Liver (tissue), 9 donors: Measurements from ENCODE around the gene CDK17. TPM values are rescaled to one million over a fixed set of nuclear protein-coding genes. Genes with fewer than 3 reads are reported as not detected.

Experiments
- DNase-seq: peaks from one replicate; pipeline ENCODE4 v3.0.0-alpha.2; 2017; ENCODE audit warnings: low spot score
- H3K27ac ChIP-seq, 2 donors: one replicate each; pipeline ENCODE4 v1.7.0; 2013; ENCODE audit warnings: inconsistent platforms in 2 of 2, low read length in 2 of 2, control low read depth in 1 of 2, low read depth in 1 of 2, mild to moderate bottlenecking in 1 of 2
- H3K27me3 ChIP-seq, 4 donors: one replicate each; pipeline versions ENCODE4 v1.6.1 to v1.7.0; 2013; ENCODE audit warnings: low read length in 3 of 4, inconsistent platforms in 1 of 4, mild to moderate bottlenecking in 1 of 4, moderate library complexity in 1 of 4; ENCODE audit not compliant: control insufficient read depth in 4 of 4, insufficient read depth in 4 of 4
- H3K36me3 ChIP-seq, 4 donors: one replicate each; pipeline versions ENCODE4 v1.6.1 to v1.7.0; 2013; ENCODE audit warnings: low read length in 3 of 4, mild to moderate bottlenecking in 3 of 4, low read depth in 1 of 4, moderate library complexity in 1 of 4; ENCODE audit not compliant: control insufficient read depth in 4 of 4, insufficient read depth in 3 of 4
- H3K4me1 ChIP-seq, 4 donors: one replicate each; pipeline versions ENCODE4 v1.6.1 to v1.7.0; 2013; ENCODE audit warnings: low read length in 3 of 4, mild to moderate bottlenecking in 3 of 4, moderate library complexity in 1 of 4; ENCODE audit not compliant: control insufficient read depth in 4 of 4, insufficient read depth in 4 of 4
- H3K4me3 ChIP-seq, 3 donors: one replicate each; pipeline versions ENCODE4 v1.6.1 to v1.7.0; 2013; ENCODE audit warnings: low read length in 3 of 3, control low read depth in 1 of 3, low read depth in 1 of 3, mild to moderate bottlenecking in 1 of 3
- H3K9ac ChIP-seq, 2 donors: one replicate each; pipeline ENCODE4 v1.7.0; 2013; ENCODE audit warnings: low read length in 2 of 2, mild to moderate bottlenecking in 2 of 2, moderate library complexity in 2 of 2, control low read depth in 1 of 2, low read depth in 1 of 2
- H3K9me3 ChIP-seq, 4 donors: one replicate each; pipeline versions ENCODE4 v1.6.1 to v1.7.0; 2013; ENCODE audit warnings: low read length in 3 of 4; ENCODE audit not compliant: control insufficient read depth in 4 of 4
- CTCF ChIP-seq: fragments of 150-350 bp; IDR thresholded peaks from 2 replicates; pipeline ENCODE4 v1.5.1; 2017; ENCODE audit warnings: improper control_type of control experiment, low read depth, low read length; ENCODE audit not compliant: missing input control
- FOXA1 ChIP-seq: IDR thresholded peaks from 2 replicates; pipeline ENCODE4 v1.6.1; 2016; ENCODE audit warnings: antibody characterized with exemption
- HNF4A ChIP-seq, 2 donors: conservative IDR thresholded peaks; 2 replicates each; pipeline ENCODE4 v1.6.1; 2016; ENCODE audit warnings: antibody characterized with exemption in 2 of 2, mild to moderate bottlenecking in 2 of 2
- HNF4G ChIP-seq: IDR thresholded peaks from 2 replicates; pipeline ENCODE4 v1.6.1; 2016; ENCODE audit warnings: antibody characterized with exemption
- JUND ChIP-seq, 2 donors: IDR thresholded peaks; 2 replicates each; pipeline ENCODE4 v1.6.1; 2016; ENCODE audit warnings: antibody characterized with exemption in 2 of 2
- NR2F2 ChIP-seq: IDR thresholded peaks from 2 replicates; pipeline ENCODE4 v1.6.1; 2016; ENCODE audit warnings: antibody characterized with exemption
- RAD21 ChIP-seq, 2 donors: IDR thresholded peaks; 2 replicates each; pipeline ENCODE4 v1.6.1; 2016; ENCODE audit warnings: antibody characterized with exemption in 2 of 2, mild to moderate bottlenecking in 2 of 2
- RXRA ChIP-seq, 2 donors: IDR thresholded peaks; 2 replicates each; pipeline ENCODE4 v1.6.1; 2017 to 2018; ENCODE audit warnings: antibody characterized with exemption in 2 of 2, mild to moderate bottlenecking in 1 of 2
- SP1 ChIP-seq: IDR thresholded peaks from 2 replicates; pipeline ENCODE4 v1.6.1; 2018; ENCODE audit warnings: antibody characterized with exemption, mild to moderate bottlenecking
- YY1 ChIP-seq: IDR thresholded peaks from 2 replicates; pipeline ENCODE4 v1.6.1; 2016; ENCODE audit warnings: antibody characterized with exemption, mild to moderate bottlenecking
- WGBS: extraction: QIAGEN DNeasy Blood & Tissue Kit; methylation state at CpG from one replicate; pipeline ENCODE4 v1.1.7; 2013; 5-methylcytosine and 5-hydroxymethylcytosine counted together
- polyA plus RNA-seq, 2 donors: library from polyadenylated mRNA; stranded (reverse) in 1 of 2; unstranded in 1 of 2; fragments of 200-250 nt in 1 of 2; fragments of >200 nt in 1 of 2; fragmentation: Nextera tagmentation in 1 of 2; extraction: Ambion mirVana in 1 of 2; gene quantifications; one replicate each; pipeline versions ENCODE4 v1.2.1 to v1.2.3, GENCODE V29; 2013 to 2015
- total RNA-seq, 2 donors: library from RNA; depleted of rRNA; stranded (reverse); fragments of >200 nt; gene quantifications; one replicate each; pipeline ENCODE4 v1.2.3, GENCODE V29; 2014
- TF ChIP-seq, protein P1 (sequence below): IDR thresholded peaks from 2 replicates; pipeline ENCODE4 v1.6.1; 2016; ENCODE audit warnings: antibody characterized with exemption
- TF ChIP-seq, protein P2 (sequence below): IDR thresholded peaks from 2 replicates; pipeline ENCODE4 v1.6.1; 2016; ENCODE audit warnings: antibody characterized with exemption, mild to moderate bottlenecking
- TF ChIP-seq, protein P3 (sequence below): IDR thresholded peaks from 2 replicates; pipeline ENCODE4 v1.6.1; 2016; ENCODE audit warnings: antibody characterized with exemption
- TF ChIP-seq, protein P4 (sequence below): IDR thresholded peaks from 2 replicates; pipeline ENCODE4 v1.6.1; 2016; ENCODE audit warnings: antibody characterized with exemption
- donor health status: healthy.
- donor health status: healthy.
- donor health status: healthy.
- donor health status: healthy.
- donor health status: healthy.

The CDK17 gene
- total and polyA plus RNA-seq, 4 donors: 4.8 to 25.2 (median 14.9) TPM

GRCh38 chr12:96239711-96240635, 160.3 kb downstream of the CDK17 start:
- no peaks in the 10 kb centered on the region for H3K27me3 ChIP-seq
- 86% methylated on average over 18 of the region's 18 CpGs for WGBS
- no peaks in the 10 kb centered on the region for H3K36me3 ChIP-seq
- TF ChIP-seq RXRA (IDR thresholded peaks at IDR 0.05): no peak
- TF ChIP-seq, protein P1, sequence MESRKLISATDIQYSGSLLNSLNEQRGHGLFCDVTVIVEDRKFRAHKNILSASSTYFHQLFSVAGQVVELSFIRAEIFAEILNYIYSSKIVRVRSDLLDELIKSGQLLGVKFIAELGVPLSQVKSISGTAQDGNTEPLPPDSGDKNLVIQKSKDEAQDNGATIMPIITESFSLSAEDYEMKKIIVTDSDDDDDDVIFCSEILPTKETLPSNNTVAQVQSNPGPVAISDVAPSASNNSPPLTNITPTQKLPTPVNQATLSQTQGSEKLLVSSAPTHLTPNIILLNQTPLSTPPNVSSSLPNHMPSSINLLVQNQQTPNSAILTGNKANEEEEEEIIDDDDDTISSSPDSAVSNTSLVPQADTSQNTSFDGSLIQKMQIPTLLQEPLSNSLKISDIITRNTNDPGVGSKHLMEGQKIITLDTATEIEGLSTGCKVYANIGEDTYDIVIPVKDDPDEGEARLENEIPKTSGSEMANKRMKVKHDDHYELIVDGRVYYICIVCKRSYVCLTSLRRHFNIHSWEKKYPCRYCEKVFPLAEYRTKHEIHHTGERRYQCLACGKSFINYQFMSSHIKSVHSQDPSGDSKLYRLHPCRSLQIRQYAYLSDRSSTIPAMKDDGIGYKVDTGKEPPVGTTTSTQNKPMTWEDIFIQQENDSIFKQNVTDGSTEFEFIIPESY: no peak
- no peak for TF ChIP-seq CTCF
- no peak for TF ChIP-seq SP1
- no peak for TF ChIP-seq HNF4A (conservative IDR thresholded peaks at IDR 0.05)
- no peak for TF ChIP-seq YY1
- no peak for TF ChIP-seq RAD21 (IDR thresholded peaks at IDR 0.05)
- TF ChIP-seq HNF4G: no peak
- TF ChIP-seq, protein P2, sequence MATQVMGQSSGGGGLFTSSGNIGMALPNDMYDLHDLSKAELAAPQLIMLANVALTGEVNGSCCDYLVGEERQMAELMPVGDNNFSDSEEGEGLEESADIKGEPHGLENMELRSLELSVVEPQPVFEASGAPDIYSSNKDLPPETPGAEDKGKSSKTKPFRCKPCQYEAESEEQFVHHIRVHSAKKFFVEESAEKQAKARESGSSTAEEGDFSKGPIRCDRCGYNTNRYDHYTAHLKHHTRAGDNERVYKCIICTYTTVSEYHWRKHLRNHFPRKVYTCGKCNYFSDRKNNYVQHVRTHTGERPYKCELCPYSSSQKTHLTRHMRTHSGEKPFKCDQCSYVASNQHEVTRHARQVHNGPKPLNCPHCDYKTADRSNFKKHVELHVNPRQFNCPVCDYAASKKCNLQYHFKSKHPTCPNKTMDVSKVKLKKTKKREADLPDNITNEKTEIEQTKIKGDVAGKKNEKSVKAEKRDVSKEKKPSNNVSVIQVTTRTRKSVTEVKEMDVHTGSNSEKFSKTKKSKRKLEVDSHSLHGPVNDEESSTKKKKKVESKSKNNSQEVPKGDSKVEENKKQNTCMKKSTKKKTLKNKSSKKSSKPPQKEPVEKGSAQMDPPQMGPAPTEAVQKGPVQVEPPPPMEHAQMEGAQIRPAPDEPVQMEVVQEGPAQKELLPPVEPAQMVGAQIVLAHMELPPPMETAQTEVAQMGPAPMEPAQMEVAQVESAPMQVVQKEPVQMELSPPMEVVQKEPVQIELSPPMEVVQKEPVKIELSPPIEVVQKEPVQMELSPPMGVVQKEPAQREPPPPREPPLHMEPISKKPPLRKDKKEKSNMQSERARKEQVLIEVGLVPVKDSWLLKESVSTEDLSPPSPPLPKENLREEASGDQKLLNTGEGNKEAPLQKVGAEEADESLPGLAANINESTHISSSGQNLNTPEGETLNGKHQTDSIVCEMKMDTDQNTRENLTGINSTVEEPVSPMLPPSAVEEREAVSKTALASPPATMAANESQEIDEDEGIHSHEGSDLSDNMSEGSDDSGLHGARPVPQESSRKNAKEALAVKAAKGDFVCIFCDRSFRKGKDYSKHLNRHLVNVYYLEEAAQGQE: no peak
- TF ChIP-seq, protein P3, sequence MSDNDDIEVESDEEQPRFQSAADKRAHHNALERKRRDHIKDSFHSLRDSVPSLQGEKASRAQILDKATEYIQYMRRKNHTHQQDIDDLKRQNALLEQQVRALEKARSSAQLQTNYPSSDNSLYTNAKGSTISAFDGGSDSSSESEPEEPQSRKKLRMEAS: no peak
- no peak for TF ChIP-seq NR2F2
- TF ChIP-seq JUND (IDR thresholded peaks at IDR 0.05): no peak
- no peak overlapping the region for H3K4me3 ChIP-seq
- no peak for DNase-seq
- no peak overlapping the region for H3K9ac ChIP-seq
- peaks cover 0 to 6% (median 3%) of the 10 kb centered on the region in 4 donors for H3K4me1 ChIP-seq
- no peak overlapping the region for H3K27ac ChIP-seq
- no peaks in the 10 kb centered on the region for H3K9me3 ChIP-seq

GRCh38 chr12:96238336-96239047, 161.7 kb downstream of the CDK17 start:
- Histone ChIP-seq H3K4me3 (no peak overlapping the region), H3K9me3 (no peaks in the 10 kb centered on the region), H3K36me3 (no peaks in the 10 kb centered on the region), H3K4me1 (peaks cover 1 to 14% (median 6%) of the 10 kb centered on the region in 4 donors), H3K9ac (no peak overlapping the region), H3K27ac (peak overlapping the region in 1 of 2 donors; percentile 10), H3K27me3 (no peaks in the 10 kb centered on the region)
- 81% methylated on average over 13 of the region's 13 CpGs for whole genome bisulfite sequencing
- DNase-seq: no peak
- TF ChIP-seq RXRA (IDR thresholded peaks at IDR 0.05) (no peak), FOXA1 (no peak), HNF4A (conservative IDR thresholded peaks at IDR 0.05) (no peak)
- TF ChIP-seq, protein P1: no peak
- TF ChIP-seq, protein P3: no peak
- TF ChIP-seq, protein P4, sequence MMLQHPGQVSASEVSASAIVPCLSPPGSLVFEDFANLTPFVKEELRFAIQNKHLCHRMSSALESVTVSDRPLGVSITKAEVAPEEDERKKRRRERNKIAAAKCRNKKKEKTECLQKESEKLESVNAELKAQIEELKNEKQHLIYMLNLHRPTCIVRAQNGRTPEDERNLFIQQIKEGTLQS: no peak
- TF ChIP-seq, protein P2: no peak
